HepG2 (cell line): ENCODE data around the gene TMCO4. TPM values are rescaled to one million over a fixed set of nuclear protein-coding genes. Genes with fewer than 3 reads are reported as not detected.

Experiments
- AGO1 ChIP-seq: fragments of 200-400 bp; formaldehyde crosslinking; IDR thresholded peaks from 2 replicates; pipeline ENCODE4 v1.6.1; 2017; ENCODE audit warnings: mild to moderate bottlenecking, low read depth, low read length, moderate library complexity; ENCODE audit not compliant: poor library complexity, severe bottlenecking
- CEBPB ChIP-seq: IDR thresholded peaks from 2 replicates; pipeline ENCODE4 v1.6.1; 2011; ENCODE audit warnings: low read depth, low read length, improper control_type of control experiment, borderline replicate concordance
- CERS6 ChIP-seq: sonication (generic); formaldehyde crosslinking; IDR thresholded peaks from 2 replicates; pipeline ENCODE4 v1.5.0; 2020; ENCODE audit warnings: missing genetic modification reagents
- DRAP1 ChIP-seq: IDR thresholded peaks from 2 replicates; pipeline ENCODE4 v1.6.1; 2016; ENCODE audit warnings: missing genetic modification reagents, missing compliant biosample characterization
- FOSL2 ChIP-seq: sonication (generic); formaldehyde crosslinking; IDR thresholded peaks from 2 replicates; pipeline ENCODE4 v1.4.0; 2020; ENCODE audit warnings: missing genetic modification reagents
- FOXA3 ChIP-seq: IDR thresholded peaks from 2 replicates; pipeline ENCODE4 v1.6.1; 2016; ENCODE audit warnings: missing genetic modification reagents, missing compliant biosample characterization
- GATAD2A ChIP-seq: IDR thresholded peaks from 2 replicates; pipeline ENCODE4 v1.6.1; 2016
- GMEB1 ChIP-seq: sonication (generic); formaldehyde crosslinking; IDR thresholded peaks from 2 replicates; pipeline ENCODE4 v1.5.1; 2020; ENCODE audit warnings: missing genetic modification reagents, mild to moderate bottlenecking, borderline replicate concordance
- ISX ChIP-seq: sonication (generic); formaldehyde crosslinking; conservative IDR thresholded peaks from 2 replicates; pipeline ENCODE4 v1.5.0; 2020; ENCODE audit warnings: missing genetic modification reagents
- JUN ChIP-seq: sonication (generic); formaldehyde crosslinking; IDR thresholded peaks from 2 replicates; pipeline ENCODE4 v1.4.0; 2020; ENCODE audit warnings: mild to moderate bottlenecking, missing genetic modification reagents
- KLF12 ChIP-seq: sonication (generic); formaldehyde crosslinking; IDR thresholded peaks from 2 replicates; pipeline ENCODE4 v1.4.0; 2020; ENCODE audit warnings: missing genetic modification reagents, borderline replicate concordance
- REL ChIP-seq: sonication (generic); formaldehyde crosslinking; conservative IDR thresholded peaks from 2 replicates; pipeline ENCODE4 v1.8.0; 2022; ENCODE audit warnings: mild to moderate bottlenecking, missing genetic modification reagents, moderate library complexity
- SMARCE1 ChIP-seq: fragments of 450-650 bp; IDR thresholded peaks from 2 replicates; pipeline ENCODE4 v1.6.1; 2017; ENCODE audit warnings: borderline replicate concordance
- UBTF ChIP-seq: sonication (generic); formaldehyde crosslinking; IDR thresholded peaks from 2 replicates; pipeline ENCODE4 v1.4.0; 2020; ENCODE audit warnings: mild to moderate bottlenecking, missing genetic modification reagents
- XBP1 ChIP-seq: sonication (generic); formaldehyde crosslinking; IDR thresholded peaks from 2 replicates; pipeline ENCODE4 v1.5.0; 2020; ENCODE audit warnings: missing genetic modification reagents
- ZFP62 ChIP-seq: sonication (generic); formaldehyde crosslinking; IDR thresholded peaks from 2 replicates; pipeline ENCODE4 v1.4.0; 2020; ENCODE audit warnings: missing genetic modification reagents
- ZNF143 ChIP-seq: sonication (generic); formaldehyde crosslinking; IDR thresholded peaks from 2 replicates; pipeline ENCODE4 v1.4.0; 2020; ENCODE audit warnings: missing genetic modification reagents
- ZNF224 ChIP-seq: sonication (generic); formaldehyde crosslinking; IDR thresholded peaks from 2 replicates; pipeline ENCODE4 v1.5.0; 2020; ENCODE audit warnings: mild to moderate bottlenecking, missing genetic modification reagents
- ZNF275 ChIP-seq: sonication (generic); formaldehyde crosslinking; IDR thresholded peaks from 2 replicates; pipeline ENCODE4 v1.8.0; 2022; ENCODE audit warnings: missing genetic modification reagents, mild to moderate bottlenecking, inconsistent platforms, borderline replicate concordance
- ZNF333 ChIP-seq: sonication (generic); formaldehyde crosslinking; IDR thresholded peaks from 2 replicates; pipeline ENCODE4 v1.4.0; 2020; ENCODE audit warnings: mild to moderate bottlenecking, missing genetic modification reagents, borderline replicate concordance
- ZNF34 ChIP-seq: sonication (generic); formaldehyde crosslinking; IDR thresholded peaks from 2 replicates; pipeline ENCODE4 v1.4.0; 2020; ENCODE audit warnings: mild to moderate bottlenecking, missing genetic modification reagents, borderline replicate concordance
- ZNF556 ChIP-seq: sonication (generic); formaldehyde crosslinking; IDR thresholded peaks from 2 replicates; pipeline ENCODE4 v1.4.0; 2020; ENCODE audit warnings: mild to moderate bottlenecking, missing genetic modification reagents, borderline replicate concordance
- ZNF558 ChIP-seq: sonication (generic); formaldehyde crosslinking; IDR thresholded peaks from 2 replicates; pipeline ENCODE4 v1.9.0; 2022; ENCODE audit warnings: mild to moderate bottlenecking, missing genetic modification reagents, borderline replicate concordance
- ZNF564 ChIP-seq: sonication (generic); formaldehyde crosslinking; IDR thresholded peaks from 2 replicates; pipeline ENCODE4 v1.8.1; 2023; ENCODE audit warnings: mild to moderate bottlenecking, missing genetic modification reagents
- ZNF780A ChIP-seq: sonication (generic); formaldehyde crosslinking; IDR thresholded peaks from 2 replicates; pipeline ENCODE4 v1.8.0; 2022; ENCODE audit warnings: mild to moderate bottlenecking, missing genetic modification reagents, moderate library complexity
- polyA plus RNA-seq, 8 experiments: library from polyadenylated mRNA; depleted of rRNA in 3 of 8; stranded (reverse) in 7 of 8; unstranded in 1 of 8; fragments of >200 nt; fragmentation: Illumina TruSeq in 4 of 8; extraction: Trizol in 4 of 8; gene quantifications; 2 replicates each; pipeline versions ENCODE4 v1.2.1 to v1.2.3, GENCODE V29; 2011 to 2016; ENCODE audit warnings: low read depth in 4 of 8, missing spikeins in 1 of 8, mixed read lengths in 1 of 8; ENCODE audit not compliant: insufficient read depth in 1 of 8
- total RNA-seq, 5 experiments: library from RNA; depleted of rRNA; stranded (reverse); fragments of >200 nt; fragmentation: Illumina TruSeq; extraction: Trizol; gene quantifications; 2 replicates each; pipeline ENCODE4 v1.2.3, GENCODE V29; 2016; ENCODE audit warnings: low read depth in 1 of 5

TMCO4 gene
- total and polyA plus RNA-seq, 2 of the 13 experiments (the other 11 are each of a cell fraction or from before 2014, with no cell fraction given) = 2.1 to 4.1 TPM

GRCh38 chr1:19639999-19640362 lies 159.7 kb downstream of the TMCO4 start (continued):
- TF ChIP-seq ZNF224 (CRISPR knock-in tag) (no peak), GATAD2A (0 out of 2 replicates have a peak, but pooled peaks have one; percentile 15), CERS6 (CRISPR knock-in tag) (no peak), ZNF275 (CRISPR knock-in tag) (no peak), XBP1 (CRISPR knock-in tag) (no peak), SMARCE1 (no peak), ZNF780A (CRISPR knock-in tag) (no peak), ZNF556 (no peak), REL (CRISPR knock-in tag) (no peak), JUN (CRISPR knock-in tag) (no peak), UBTF (no peak), ZFP62 (CRISPR knock-in tag) (no peak), FOSL2 (peak; percentile 47), GMEB1 (CRISPR knock-in tag) (no peak), ZNF564 (CRISPR knock-in tag) (no peak), CEBPB (peak; percentile 88), ISX (no peak), AGO1 (no peak), DRAP1 (no peak), FOXA3 (CRISPR knock-in tag) (peak; percentile 30), KLF12 (CRISPR knock-in tag) (peak; percentile 71; the same call in 1 of the 2 replicates), ZNF558 (CRISPR knock-in tag) (no peak), ZNF34 (no peak), ZNF333 (CRISPR knock-in tag) (no peak), ZNF143 (CRISPR knock-in tag) (no peak)
